CD4-positive, alpha-beta T cell treated with Interleukin-15 for 4 hours (primary cell): ENCODE measurements around the gene AKAP12.
"Not testable (repeated sequence)": the region's sequence is repeated elsewhere in the genome, so short reads cannot be mapped to it uniquely, and the experiment has no call there.

ENCODE experiments used
- DNase-seq: peaks from one replicate; pipeline ENCODE4 v3.0.0-alpha.2; 2020; ENCODE audit warnings: low spot score

Gene AKAP12

DNA sequence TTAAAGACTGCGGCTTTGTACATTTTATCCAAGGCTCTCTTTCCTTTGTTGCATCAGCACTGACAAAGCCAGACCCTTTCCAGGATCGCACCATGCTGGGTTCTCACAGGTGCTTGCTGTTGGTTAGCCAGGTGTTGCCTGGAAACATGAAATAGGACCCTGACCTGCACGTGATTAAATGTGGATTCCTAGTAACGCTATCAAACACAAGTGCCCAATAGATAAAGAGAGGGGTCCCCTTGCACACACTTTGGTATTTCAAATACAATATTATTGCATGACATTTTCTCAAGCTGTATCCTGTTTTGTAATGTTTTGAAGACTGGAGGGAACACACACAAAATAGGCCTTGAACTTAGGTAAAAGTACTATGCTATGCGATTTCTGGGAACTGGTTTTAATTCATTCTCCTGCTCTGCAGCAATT lies 73.3 kb downstream of the AKAP12 start:
- DNase-seq = no peak

GRCh38 chr6:151315661-151316060 lies 75.9 kb downstream of the AKAP12 start:
- DNase-seq = not testable (repeated sequence)

- DNase-seq = no peak
Observed at GRCh38 chr6:151317103-151317994, 77.6 kb downstream of the AKAP12 start.

DNA sequence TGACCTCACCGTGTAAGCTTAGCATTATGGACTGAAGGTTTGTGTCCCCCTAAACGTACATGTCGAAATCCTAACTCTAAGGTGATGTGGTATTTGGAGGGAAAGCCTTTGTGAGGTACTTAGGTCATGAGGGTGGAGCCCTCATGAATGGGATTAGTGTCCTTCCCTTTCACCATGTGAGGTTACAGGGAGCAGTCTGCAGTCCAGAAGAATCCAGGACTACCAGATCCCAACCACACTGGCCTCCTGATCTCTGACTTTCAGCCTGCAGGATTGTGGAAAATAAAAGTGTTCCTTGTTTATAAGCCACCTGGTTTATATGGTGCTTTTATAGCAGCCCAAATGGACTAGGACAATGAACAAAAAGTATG lies 78.2 kb downstream of the AKAP12 start:
- no peak for DNase-seq

DNA sequence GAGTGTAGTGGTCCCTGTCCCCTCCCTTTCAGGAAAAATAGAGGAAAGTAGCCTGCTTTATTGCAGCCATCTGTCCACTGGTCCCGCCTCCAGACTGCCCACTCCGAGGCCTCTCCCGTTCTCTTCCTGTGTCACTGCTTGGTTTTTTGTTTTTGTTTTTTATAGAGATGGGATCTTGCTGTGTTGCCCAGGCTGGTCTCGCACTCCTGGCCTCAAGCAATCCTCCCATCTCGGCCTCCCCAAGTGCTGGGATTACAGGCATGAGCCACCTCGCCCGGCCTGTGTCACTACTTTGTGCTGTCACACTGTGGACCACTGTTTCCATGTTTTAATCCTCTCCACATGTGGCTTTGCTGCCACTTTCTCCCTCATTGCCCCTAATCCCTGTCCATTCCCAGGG lies 80.4 kb downstream of the AKAP12 start:
- no peak for DNase-seq

DNA sequence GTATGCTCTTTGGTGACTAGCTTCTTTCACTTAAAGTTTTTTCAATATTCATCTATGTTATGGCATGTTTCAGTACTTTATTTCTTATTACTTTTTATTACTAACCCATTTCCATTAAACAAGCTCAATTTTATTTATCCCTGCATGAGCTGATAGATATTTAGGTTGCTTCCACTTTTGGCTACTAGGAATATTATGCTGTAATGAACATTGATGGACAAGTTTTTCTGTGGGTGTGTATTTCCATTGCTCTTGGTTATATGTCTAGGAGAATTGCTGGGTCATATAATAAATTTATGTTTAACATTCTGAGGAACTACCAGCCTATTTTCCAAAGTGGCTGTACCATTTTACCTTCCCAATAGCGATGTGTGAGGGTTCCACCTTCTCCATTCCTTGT lies 81.7 kb downstream of the AKAP12 start:
- DNase-seq = no peak

DNA sequence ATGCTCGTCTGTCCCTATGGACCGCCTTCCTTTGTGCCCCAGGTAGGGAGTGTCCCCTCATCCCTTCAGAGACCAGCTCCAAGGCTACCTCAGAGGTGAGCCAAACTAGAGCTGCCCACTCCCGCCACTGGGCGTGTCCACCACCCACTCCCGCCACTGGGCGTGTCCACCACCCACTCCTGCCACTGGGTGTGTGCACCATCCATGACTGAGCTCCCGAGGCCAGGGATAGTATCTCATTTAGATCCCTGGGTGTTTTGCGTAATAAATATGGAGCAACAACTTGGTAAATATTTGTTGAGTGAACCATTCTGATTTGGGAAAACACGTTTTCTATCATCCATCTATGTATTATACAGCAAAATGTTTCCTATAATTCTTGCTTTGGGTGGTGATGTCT lies 82.8 kb downstream of the AKAP12 start:
- DNase-seq = no peak

GRCh38 chr6:151323791-151324487 lies 84.2 kb downstream of the AKAP12 start:
- peak; percentile 67 for DNase-seq

DNA sequence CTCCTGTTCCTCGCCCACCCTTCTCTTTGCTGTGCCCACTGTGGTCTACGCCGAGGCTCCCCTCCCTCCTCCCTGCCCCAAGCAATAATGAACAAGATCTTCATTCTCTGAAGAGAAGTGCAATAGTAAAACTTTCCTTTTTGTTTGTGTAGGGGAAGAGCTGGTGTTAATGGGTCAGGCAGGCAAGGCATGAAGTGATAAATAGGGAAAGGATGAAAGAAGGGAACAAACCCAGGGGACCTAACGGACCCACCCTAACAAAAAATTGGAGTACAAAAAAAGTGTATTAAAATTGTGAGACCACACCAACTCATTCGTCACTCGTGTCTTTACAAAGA lies 84.7 kb downstream of the AKAP12 start:
- no peak for DNase-seq

DNA sequence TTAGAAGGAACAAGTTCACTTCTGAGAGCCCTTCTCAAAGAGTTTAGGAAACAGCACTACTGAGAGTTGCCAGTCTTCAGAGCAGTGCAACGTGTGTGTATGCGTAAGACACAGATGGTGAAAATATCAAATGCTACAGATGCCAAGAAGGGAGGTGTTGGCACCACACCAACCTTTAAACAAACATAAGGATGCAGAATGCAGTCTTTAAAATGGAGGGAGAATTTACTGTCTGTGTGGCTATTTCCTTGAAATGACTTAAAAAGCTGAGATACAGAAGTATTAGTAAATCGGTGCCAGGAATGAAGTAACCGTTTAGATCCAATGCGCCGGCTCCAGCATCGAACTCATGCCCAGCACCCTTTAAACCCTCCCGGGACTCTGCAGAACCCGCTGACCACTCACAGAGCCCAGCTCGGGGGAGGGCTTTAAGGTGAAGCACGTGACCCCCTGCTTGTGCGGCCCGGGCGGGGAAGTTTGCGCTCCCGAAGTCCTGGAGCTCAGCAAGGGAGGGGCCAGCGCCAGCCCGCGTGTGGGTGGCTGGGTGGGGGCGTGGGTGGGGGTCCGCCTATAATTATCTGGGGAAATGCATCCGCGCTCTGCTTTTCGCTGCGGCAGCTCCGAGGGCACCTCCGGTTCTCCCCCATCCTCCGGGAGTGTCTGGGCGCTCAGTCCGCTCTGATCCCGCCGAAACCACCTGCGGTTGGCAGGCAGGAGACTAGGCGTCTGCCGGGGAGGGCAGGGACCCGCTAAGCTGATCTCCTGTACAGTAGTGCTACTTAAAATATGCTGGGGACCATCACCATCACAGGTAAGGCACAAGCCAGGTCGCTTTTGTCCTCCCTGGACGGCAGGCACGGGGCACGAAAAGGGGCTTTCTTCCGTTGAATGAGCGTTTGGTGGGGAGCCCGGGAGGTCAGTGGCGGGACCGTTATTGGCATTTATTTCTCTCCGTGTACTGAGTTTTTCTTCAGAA lies 85.6 kb downstream of the AKAP12 start:
- DNase-seq = no peak

- DNase-seq = no peak
Observed at GRCh38 chr6:151326116-151326825, 86.5 kb downstream of the AKAP12 start.

- no peak for DNase-seq
Observed at GRCh38 chr6:151327101-151327500, 87.3 kb downstream of the AKAP12 start.

GRCh38 chr6:151330130-151330696 lies 90.4 kb downstream of the AKAP12 start:
- DNase-seq = no peak

DNA sequence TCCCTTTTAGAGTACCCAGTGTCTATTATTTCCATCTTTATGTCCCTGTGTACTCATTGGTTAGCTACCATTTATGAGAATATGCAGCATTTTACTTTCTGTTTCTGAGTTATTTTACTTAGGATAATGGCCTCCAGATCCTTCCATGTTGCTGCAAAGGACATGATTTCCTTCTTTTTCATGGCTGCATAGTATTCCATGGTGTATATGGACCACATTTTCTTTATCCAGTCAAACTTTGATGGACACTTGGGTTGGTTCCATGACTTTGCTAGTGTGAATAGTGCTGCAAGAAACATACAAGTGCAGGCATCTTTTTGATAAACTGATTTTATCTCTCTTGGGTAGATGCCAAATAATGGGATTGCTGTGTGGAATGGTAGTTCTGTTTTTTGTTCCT lies 96.2 kb downstream of the AKAP12 start:
- no peak for DNase-seq

DNA sequence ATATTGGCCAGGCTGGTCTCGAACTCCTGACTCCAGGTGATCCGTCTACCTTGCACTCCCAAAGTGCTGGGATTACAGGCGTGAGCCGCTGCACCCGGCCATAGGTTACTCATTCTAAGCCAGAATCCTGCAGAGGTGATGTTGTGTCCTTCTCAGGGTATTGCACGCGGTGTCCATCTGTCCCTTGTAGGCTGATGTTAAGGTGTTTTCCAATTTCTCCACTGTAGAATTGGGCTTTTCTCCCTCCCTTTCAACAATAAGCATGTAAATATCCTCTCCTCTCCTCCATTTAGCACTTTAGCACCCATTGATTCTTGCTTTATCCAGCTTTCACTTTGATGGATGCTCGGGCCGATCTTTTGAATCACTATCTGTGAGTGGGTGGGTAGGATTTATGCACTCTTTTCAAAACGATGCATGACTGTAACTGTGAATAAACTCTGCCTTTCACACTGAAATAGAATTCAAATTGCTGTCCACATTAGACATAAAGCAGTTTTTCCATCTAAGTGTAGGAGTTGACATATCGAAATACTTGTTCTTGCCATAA lies 99.0 kb downstream of the AKAP12 start:
- DNase-seq = no peak

DNA sequence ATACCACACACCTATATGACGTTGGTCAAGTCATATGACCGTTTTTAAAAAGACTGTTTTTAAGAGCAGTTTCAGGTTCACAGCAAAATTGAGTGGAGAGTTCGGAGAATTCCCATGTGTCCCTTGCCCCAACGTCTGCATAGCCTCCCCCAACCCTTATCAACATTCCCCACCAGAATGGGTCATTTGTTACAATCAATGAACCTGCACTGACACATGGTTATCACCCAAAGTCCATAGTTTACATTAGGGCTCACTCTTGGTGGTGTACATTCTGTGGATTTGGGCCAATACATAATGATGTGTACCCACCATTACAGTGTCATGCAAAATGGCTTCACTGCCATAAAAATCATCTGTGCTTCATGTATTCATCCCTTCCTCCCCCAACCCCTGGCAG lies 99.6 kb downstream of the AKAP12 start:
- DNase-seq = no peak

- no peak for DNase-seq
Observed at GRCh38 chr6:151340219-151340978, 100.6 kb downstream of the AKAP12 start.

- no peak for DNase-seq
Observed at GRCh38 chr6:151341476-151342195, 101.9 kb downstream of the AKAP12 start.

GRCh38 chr6:151342750-151343149 lies 103.0 kb downstream of the AKAP12 start:
- not testable (repeated sequence) for DNase-seq
